Measurements from ENCODE around the gene EFHC1.

The EFHC1 gene

DNA sequence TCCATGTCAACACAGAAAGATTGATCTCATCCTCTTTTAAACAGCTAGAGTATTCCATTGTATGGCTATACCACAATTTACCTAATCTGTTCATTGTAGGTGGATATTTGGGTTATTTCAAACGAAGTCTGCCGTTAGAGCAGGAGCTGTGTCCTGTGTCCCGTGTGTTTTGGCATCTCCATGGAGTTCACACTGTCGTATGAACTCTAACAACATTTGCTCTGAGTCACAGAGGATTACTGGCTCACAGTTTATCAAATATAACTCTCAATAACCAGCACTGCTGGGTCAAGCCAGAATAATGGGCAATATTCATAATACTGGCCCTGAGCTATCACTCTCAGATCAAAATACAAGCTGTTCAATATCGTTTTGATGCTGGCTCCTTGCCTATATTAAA lies 140.3 kb downstream of the EFHC1 start:
- no peak for DNase-seq

DNA sequence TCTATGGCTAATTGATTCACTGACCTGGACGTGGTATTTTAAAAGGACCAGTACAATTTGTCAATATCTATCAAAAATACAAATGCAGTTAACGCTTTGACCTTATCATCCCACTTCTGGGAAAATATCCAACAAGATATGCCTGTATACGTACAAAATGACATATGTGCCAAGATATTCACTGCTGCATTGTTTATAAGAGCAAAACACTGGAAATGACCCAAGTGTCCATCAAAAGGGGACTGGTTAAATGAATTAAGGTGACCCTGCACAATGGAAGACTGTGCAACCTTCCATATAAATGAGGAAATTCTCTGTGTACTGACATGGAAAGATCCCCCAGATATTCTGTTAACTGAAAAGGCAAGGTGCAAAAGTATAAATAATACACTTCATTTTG lies 142.8 kb downstream of the EFHC1 start:
- DNase-seq, result no peak

DNA sequence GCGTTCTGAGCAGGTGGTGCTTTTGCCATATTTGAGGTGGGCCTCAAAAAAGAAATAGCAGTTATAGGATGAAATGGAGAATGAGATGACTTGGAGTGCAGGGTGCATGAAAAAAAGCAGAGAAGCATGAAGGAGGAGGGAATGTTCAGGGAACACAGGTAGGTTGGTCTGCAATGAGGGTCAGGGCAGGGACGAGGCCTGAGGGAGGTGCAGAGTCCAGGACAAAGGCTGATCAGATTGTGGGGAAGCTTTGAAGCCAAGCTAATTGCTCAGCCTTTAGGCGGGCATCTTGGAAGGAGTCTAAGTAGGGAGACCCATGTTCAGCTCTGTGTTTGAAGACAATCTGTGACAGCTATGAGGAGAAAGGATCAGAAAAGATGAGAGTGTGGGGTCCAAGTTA lies 144.7 kb downstream of the EFHC1 start:
- no peak for DNase-seq

- no peak for DNase-seq
These were observed 146.1 kb downstream of the EFHC1 start for GRCh38 chr6:52566201-52566600.

DNA sequence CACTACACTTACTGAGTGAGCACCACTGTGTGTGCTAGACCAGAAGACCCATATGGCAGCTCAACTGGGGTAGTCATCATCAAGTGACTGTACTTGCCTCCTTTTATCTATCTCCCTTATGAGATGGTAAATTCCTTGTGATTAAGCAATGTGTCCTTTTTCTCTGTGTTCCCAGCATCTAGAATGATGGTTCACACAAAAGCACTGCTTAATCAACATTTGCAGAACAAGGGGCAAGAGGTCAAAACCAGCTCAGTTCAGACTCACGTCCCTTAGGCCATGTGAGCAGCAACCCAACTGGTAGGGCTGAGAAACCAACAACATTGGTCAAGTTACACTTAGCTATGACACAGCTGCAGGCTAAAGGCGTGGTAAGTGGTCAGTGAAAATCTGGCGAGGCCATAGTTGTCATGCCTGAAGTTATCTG lies 146.7 kb downstream of the EFHC1 start:
- no peak for DNase-seq

- no peak for DNase-seq
These were observed 148.2 kb downstream of the EFHC1 start for GRCh38 chr6:52568320-52568719.

DNA sequence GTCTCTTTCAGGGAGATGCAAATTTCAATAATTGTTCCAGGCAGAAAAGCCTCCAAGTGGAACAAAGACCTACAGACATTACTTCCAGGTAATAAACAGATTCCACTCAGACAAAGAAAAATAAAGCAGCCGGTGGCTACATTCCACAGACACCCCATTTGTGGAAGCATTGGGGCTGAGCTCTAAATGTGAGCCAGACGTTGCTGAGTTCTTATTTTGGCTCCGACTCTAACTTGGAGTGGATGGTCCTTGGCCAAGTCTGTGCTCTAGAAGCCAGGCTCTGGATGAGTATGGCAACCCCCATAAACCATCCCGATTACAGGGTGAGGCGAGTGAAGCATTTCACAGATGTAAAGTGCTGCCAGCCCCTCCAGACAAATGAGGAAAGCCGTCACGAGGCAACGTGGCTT lies 150.2 kb downstream of the EFHC1 start:
- no peak for DNase-seq

- DNase-seq, result no peak
These were observed 151.1 kb downstream of the EFHC1 start for GRCh38 chr6:52571099-52571755.

DNA sequence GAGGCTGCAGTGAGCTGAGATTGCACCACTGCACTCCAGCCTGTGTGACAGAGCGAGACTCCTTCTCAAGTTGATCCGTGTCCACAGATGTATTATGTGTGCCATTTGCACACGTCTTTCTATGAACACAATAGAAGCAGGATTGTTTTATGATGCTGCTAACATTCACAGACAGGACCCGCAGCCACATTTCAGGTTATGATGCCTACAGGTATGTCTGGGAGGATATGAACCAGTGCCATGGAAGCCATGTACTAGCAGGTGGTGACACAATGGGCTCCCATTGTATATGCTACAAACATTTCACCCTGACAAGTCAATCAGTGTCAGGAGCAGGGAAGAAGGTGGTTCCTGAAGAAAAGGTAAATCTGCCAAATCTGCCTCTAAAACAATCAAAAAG lies 152.4 kb downstream of the EFHC1 start:
- no peak for DNase-seq

GRCh38 chr6:52573295-52573694 lies 153.2 kb downstream of the EFHC1 start:
- no peak for DNase-seq
